ENCODE data around the gene ARHGEF1.

The ARHGEF1 gene

DNA sequence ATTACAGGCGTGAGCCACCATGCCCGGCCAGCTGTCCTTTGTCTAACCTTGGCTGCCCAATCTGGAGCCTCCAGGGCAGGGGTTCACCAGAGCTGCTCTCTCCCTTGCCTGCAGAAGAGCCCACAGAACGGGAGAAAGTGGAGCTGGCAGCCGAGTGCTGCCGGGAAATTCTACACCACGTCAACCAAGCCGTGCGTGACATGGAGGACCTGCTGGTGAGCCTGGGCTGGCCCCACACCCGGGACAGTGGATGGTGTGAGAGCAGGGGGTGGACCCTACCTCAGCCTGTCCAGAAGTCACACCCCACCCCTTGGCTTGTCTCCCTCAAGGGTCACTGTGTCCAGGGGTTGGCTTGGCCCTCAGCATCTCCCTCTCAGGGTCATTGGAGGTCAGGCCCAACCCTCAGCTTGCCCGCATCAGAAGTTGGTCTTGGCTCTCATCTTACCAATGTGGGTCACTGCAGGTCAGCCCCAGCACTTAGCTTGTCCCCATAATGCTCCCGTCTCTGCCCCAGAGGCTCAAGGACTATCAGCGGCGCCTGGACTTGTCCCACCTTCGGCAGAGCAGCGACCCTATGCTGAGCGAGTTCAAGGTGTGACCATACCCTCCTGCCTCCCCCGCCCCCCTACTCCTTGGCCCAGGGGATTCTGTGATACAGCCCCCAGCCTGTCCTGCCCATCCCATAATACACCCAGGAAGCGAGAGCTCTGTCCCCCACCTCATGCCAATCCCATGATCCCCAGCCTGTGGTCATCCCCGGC is 20.4 kb downstream of the ARHGEF1 start:
- no peaks in the 10 kb centered on the region for H3K9me3 ChIP-seq (ENCODE audit: control insufficient read depth, insufficient read depth, low read length)
- H3K9ac ChIP-seq (ENCODE audit: low read depth, low read length), result no peak overlapping the region
- no peaks in the 10 kb centered on the region for H3K4me1 ChIP-seq (ENCODE audit: control insufficient read depth, insufficient read depth, low read length)
- no peak overlapping the region for H3K4me3 ChIP-seq (ENCODE audit: low read depth, low read length)
- no peaks in the 10 kb centered on the region for H3K27me3 ChIP-seq (ENCODE audit: control insufficient read depth, insufficient read depth, low read length)
- peaks cover 26% of the 10 kb centered on the region for H3K36me3 ChIP-seq (ENCODE audit: control insufficient read depth, insufficient read depth, low read length)

DNA sequence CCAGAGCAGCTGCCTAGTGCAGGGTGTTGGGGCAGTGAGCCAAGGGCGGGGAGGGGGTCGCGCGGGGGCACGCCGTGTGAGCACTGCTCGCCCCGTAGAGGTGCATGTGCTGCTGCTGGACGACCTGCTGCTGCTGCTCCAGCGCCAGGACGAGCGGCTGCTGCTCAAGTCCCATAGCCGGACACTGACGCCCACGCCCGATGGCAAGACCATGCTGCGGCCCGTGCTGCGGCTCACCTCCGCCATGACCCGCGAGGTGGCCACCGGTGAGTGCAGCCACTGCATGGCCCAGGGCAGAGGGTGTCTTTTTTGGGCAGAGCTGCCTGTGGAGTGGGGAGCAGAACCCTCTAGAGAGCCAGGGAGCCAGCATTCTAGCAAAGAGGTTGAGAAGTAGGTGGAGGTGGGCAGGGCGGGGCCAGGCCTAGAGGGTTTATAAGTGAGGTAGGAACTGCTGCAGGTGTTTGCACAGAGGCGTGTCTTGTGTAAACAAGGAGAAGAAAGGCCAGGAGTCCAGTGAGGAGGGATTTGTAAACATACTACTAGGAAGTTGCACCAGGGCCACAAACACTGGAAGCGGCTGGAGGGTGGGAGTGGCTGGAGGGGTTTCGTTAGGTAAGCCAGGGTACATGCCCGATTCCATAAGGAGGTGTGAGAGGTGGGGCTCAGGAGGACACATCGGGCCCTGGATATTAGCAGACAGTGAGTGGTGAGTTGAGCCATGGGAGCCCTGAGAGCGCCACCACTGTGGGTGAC is 21.3 kb downstream of the ARHGEF1 start:
- Histone ChIP-seq H3K9me3 (ENCODE audit: control insufficient read depth, insufficient read depth, low read length) (no peaks in the 10 kb centered on the region), H3K36me3 (ENCODE audit: control insufficient read depth, insufficient read depth, low read length) (peaks cover 26% of the 10 kb centered on the region), H3K9ac (ENCODE audit: low read depth, low read length) (no peak overlapping the region), H3K4me1 (ENCODE audit: control insufficient read depth, insufficient read depth, low read length) (no peaks in the 10 kb centered on the region), H3K27me3 (ENCODE audit: control insufficient read depth, insufficient read depth, low read length) (peaks cover 4% of the 10 kb centered on the region), H3K4me3 (ENCODE audit: low read depth, low read length) (no peak overlapping the region)

DNA sequence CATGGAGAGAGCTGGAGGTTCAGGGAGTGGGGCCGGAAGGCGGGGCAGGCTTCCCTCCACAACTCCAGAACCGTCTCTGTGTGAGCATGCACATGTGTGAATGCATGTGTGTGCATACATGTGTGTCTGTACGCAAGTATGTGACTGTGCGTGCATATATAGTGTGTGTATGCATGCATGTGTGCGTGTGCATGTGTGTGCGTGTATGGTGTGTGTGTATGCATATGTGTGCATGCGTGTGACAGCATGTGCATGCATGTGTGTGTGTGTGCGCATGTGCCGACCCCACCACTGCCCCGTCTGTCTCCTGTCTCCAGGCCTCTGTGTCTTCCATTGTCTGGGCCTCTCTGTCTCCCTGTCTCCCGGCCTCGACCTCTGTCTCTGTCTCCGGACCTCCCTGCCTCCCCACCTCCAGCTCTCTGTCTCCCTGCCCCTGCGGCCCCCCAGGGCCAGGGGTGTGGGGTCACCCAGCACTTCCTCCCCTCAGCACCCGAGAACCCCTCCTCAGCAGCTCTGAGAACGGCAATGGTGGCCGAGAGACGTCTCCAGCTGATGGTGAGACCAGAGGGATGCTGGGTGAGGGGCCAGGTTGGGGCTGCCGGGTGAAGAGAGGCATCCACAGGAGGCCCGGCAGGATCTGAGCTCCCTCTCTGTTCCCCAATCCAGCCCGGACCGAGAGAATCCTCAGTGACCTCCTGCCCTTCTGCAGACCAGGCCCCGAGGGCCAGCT is 22.5 kb downstream of the ARHGEF1 start:
- Histone ChIP-seq H3K4me1 (ENCODE audit: control insufficient read depth, insufficient read depth, low read length) (no peaks in the 10 kb centered on the region), H3K36me3 (ENCODE audit: control insufficient read depth, insufficient read depth, low read length) (peaks cover 26% of the 10 kb centered on the region), H3K9me3 (ENCODE audit: control insufficient read depth, insufficient read depth, low read length) (no peaks in the 10 kb centered on the region), H3K4me3 (ENCODE audit: low read depth, low read length) (no peak overlapping the region), H3K9ac (ENCODE audit: low read depth, low read length) (no peak overlapping the region), H3K27me3 (ENCODE audit: control insufficient read depth, insufficient read depth, low read length) (peaks cover 16% of the 10 kb centered on the region)

DNA sequence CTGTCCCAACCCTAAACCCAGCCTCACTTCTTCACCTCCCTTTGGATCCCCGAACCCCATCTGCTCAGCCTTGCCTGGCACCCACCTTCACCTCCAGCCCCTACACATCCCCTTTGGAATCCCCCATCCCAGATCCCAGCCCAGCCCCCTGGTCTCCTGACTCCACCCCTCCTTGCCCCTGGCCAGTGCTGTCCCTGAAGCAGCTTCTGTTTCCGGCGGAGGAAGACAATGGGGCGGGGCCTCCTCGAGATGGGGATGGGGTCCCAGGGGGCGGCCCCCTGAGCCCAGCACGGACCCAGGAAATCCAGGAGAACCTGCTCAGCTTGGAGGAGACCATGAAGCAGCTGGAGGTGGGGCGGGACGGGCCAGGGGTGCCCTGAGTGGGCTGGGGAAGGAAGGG is 23.3 kb downstream of the ARHGEF1 start:
- no peaks in the 10 kb centered on the region for H3K4me1 ChIP-seq (ENCODE audit: control insufficient read depth, insufficient read depth, low read length)
- no peaks in the 10 kb centered on the region for H3K9me3 ChIP-seq (ENCODE audit: control insufficient read depth, insufficient read depth, low read length)
- no peak overlapping the region for H3K4me3 ChIP-seq (ENCODE audit: low read depth, low read length)
- H3K27me3 ChIP-seq (ENCODE audit: control insufficient read depth, insufficient read depth, low read length), result peaks cover 24% of the 10 kb centered on the region
- H3K9ac ChIP-seq (ENCODE audit: low read depth, low read length), result no peak overlapping the region
- H3K36me3 ChIP-seq (ENCODE audit: control insufficient read depth, insufficient read depth, low read length), result peaks cover 26% of the 10 kb centered on the region

DNA sequence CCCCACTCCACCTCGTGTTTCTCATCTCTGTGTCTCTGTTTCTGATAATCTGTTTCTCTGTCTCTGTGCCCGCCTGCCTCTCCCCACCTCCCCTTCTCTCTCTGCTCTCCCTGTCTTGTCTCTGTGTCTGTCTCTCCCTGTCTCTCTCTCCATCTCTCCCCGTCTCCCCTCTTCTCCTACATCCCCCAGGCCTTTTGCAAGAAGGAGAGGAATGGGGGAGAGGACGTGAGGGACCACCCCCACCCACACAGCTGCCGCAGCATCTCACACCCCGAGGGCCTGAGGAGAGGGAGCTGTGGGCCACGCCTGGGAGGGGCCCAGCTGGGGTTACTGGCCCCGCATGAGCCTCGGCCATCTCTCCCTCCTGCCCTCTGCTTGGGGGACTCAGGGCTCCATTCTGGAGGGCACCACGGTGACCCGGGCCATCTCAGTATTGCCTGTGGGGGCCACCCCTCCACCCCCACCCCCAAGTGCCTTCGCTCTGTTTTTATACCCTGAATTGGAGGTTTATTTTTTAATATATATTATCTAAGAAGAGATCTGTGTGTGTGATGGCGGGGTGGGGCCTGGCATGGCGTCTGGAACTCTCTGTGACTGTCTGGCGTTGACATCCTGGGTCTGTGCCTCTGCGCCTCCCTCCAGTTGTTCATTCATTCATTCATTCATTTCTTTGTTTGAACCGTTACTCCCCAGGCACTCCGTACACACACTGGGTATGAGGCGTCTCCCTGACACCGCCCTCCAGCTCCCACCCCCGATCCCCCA is 24.1 kb downstream of the ARHGEF1 start:
- Histone ChIP-seq H3K27me3 (ENCODE audit: control insufficient read depth, insufficient read depth, low read length) (peaks cover 33% of the 10 kb centered on the region), H3K4me1 (ENCODE audit: control insufficient read depth, insufficient read depth, low read length) (no peaks in the 10 kb centered on the region), H3K9me3 (ENCODE audit: control insufficient read depth, insufficient read depth, low read length) (no peaks in the 10 kb centered on the region), H3K4me3 (ENCODE audit: low read depth, low read length) (no peak overlapping the region), H3K36me3 (ENCODE audit: control insufficient read depth, insufficient read depth, low read length) (peaks cover 24% of the 10 kb centered on the region), H3K9ac (ENCODE audit: low read depth, low read length) (no peak overlapping the region)

DNA sequence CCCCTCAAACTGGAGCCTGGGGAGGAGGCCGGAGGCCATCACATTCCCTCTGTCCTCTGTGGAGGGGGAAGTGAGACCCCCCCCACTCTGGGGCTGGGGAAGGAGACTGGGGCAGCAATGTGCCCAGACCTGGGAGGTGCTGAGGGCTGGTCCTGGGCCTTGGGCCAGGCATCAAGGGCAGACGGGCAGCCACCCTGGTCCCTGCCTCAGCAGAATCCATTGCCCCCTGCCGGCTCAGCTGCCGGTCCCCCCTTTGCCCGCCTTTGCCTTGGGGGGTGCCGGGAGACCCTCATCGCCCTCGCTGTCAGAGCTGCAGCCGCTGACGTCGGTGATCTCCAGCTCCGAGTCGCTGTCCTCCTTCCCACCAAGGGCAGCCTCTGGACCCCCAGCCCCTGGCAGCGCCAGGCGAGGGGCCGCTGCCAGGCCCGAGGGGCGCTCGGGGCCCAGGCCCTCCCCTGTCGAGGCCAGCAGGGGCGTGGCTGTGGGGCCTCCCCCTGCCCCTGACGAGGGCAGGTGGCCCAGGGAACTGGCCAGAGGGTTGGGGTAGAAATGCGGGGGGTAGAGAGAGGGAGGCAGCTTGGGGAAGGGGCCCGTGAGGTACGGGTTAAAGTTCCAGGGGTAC is 25.1 kb downstream of the ARHGEF1 start:
- H3K4me1 ChIP-seq (ENCODE audit: control insufficient read depth, insufficient read depth, low read length), result no peaks in the 10 kb centered on the region
- no peak overlapping the region for H3K4me3 ChIP-seq (ENCODE audit: low read depth, low read length)
- no peaks in the 10 kb centered on the region for H3K9me3 ChIP-seq (ENCODE audit: control insufficient read depth, insufficient read depth, low read length)
- H3K9ac ChIP-seq (ENCODE audit: low read depth, low read length), result no peak overlapping the region
- peaks cover 42% of the 10 kb centered on the region for H3K27me3 ChIP-seq (ENCODE audit: control insufficient read depth, insufficient read depth, low read length)
- H3K36me3 ChIP-seq (ENCODE audit: control insufficient read depth, insufficient read depth, low read length), result peaks cover 15% of the 10 kb centered on the region

DNA sequence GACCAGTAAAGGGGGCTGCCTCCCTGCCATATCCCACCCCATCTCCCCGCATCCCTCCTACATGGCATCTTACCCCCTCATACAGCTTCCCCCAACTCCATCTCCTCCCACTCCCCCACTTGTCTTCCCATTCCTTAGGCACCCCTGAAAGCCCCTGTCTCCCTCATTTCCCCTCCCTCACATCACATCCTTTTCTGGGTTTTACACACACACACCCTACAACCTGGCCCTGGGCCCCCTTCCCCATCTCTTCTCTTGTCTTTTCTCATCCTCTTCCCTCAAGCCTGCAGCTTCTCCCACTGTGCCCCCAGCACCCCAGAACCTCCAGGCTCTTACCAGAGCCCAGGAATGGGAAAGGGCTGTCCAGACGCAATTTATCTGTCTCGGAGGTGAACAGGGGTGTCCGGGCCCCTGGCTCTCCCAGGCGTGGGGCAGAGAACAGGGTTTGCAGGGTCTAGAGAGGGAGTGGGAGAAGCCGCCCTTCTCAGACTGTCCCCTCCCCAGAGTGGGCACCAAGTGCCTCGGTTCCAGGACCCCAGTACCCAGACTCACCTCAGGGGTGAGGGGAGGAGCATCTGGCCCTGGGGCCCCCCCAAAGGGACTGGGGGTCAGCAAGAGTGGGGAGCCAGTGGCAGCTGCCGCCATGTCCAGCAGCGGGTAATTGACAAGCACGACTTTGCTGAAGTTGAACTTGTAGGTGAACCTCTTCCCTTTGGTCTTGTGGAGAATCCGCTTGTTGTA is 25.9 kb downstream of the ARHGEF1 start:
- H3K36me3 ChIP-seq (ENCODE audit: control insufficient read depth, insufficient read depth, low read length), result peaks cover 10% of the 10 kb centered on the region
- no peaks in the 10 kb centered on the region for H3K4me1 ChIP-seq (ENCODE audit: control insufficient read depth, insufficient read depth, low read length)
- H3K27me3 ChIP-seq (ENCODE audit: control insufficient read depth, insufficient read depth, low read length), result peaks cover 49% of the 10 kb centered on the region
- no peak overlapping the region for H3K9ac ChIP-seq (ENCODE audit: low read depth, low read length)
- H3K4me3 ChIP-seq (ENCODE audit: low read depth, low read length), result no peak overlapping the region
- H3K9me3 ChIP-seq (ENCODE audit: control insufficient read depth, insufficient read depth, low read length), result no peaks in the 10 kb centered on the region

DNA sequence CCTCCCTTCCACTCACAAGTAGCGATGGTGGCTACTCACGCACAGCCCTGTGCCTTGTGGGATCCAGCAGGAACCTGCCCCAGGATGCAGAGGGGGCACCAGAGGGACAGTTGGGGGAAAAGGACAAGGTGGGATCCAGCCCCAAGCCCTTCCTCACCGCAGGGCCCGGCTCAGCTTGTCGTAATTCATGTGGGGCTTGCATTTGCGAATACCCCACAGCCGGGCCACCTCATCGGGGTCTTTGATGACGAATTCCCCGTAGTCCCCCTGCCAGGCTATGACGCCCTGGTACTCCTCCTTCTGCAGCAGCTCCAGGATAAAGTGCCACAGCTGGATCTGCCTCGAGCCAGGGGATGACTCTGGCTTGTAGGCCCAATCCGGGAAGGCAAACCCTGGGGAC is 26.7 kb downstream of the ARHGEF1 start:
- Histone ChIP-seq H3K9me3 (ENCODE audit: control insufficient read depth, insufficient read depth, low read length) (no peaks in the 10 kb centered on the region), H3K36me3 (ENCODE audit: control insufficient read depth, insufficient read depth, low read length) (peaks cover 8% of the 10 kb centered on the region), H3K4me1 (ENCODE audit: control insufficient read depth, insufficient read depth, low read length) (no peaks in the 10 kb centered on the region), H3K4me3 (ENCODE audit: low read depth, low read length) (no peak overlapping the region), H3K9ac (ENCODE audit: low read depth, low read length) (no peak overlapping the region), H3K27me3 (ENCODE audit: control insufficient read depth, insufficient read depth, low read length) (peaks cover 58% of the 10 kb centered on the region)

DNA sequence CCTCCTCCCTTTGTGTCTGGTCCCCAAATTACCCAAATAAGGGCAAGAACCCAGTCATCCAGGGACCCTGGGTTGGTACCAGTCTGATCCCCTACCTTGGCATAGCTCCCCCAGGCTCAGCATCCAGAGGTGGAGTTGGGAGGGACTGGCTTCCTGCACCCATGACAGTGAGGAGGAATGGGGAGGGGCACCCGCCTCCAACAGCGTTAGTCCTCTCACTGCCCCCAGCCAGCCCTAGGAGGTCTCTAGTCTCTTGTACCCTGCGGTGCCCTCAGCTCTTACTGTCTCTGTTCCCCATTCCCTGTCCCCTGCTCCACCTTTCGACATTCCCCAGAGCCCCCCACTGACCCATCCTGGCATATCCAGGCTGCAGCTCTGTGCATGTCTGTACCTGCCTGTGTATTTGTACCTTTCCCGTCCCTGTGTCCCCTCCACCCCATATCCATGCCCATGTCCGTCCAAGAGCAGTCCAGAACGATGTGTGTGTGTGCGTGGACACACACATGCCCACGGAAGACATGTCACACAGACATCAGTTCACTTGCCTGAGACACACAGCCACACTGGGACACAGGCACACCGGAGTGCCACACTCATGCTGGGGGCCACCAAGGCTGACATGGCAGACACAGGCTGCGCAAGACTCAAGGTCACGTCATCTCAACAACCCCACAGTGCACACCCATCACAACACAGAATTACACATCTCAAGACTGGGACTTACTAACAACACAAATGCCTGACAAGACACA is 27.4 kb downstream of the ARHGEF1 start:
- H3K4me1 ChIP-seq (ENCODE audit: control insufficient read depth, insufficient read depth, low read length), result no peaks in the 10 kb centered on the region
- H3K9me3 ChIP-seq (ENCODE audit: control insufficient read depth, insufficient read depth, low read length), result no peaks in the 10 kb centered on the region
- peaks cover 4% of the 10 kb centered on the region for H3K36me3 ChIP-seq (ENCODE audit: control insufficient read depth, insufficient read depth, low read length)
- H3K9ac ChIP-seq (ENCODE audit: low read depth, low read length), result no peak overlapping the region
- peaks cover 64% of the 10 kb centered on the region for H3K27me3 ChIP-seq (ENCODE audit: control insufficient read depth, insufficient read depth, low read length)
- no peak overlapping the region for H3K4me3 ChIP-seq (ENCODE audit: low read depth, low read length)
